Measurements from ENCODE around the gene CDC6.

DNA sequence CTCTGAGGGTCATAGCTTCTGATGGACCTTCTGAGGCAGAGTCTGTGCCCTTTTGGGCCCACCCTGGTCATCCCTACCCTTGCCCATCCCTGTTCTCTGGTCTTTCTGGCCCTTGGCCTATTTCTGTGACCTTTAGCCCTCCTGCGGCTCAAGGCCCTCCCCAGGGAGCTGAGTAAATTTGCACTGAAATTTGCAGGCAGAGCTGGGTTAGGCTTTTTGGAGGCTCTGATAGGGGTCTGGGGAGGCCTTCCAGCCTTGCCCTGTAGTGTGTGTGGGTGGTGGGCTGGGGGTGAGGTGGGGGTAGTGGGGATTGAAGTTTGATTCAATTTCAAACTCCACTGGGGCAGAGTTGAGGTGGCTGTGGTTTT, 39.1 kb downstream of the CDC6 start:
- no peak for TF ChIP-seq POLR2A (IDR thresholded peaks at IDR 0.05; ENCODE audit: extremely low read depth, insufficient read length)
- no peak for TF ChIP-seq CTCF (IDR thresholded peaks at IDR 0.05; ENCODE audit: low read depth, low read length)

Measured in NB4 (cell line).